ENCODE results near the gene DOCK1. TPM values are rescaled to one million over a fixed set of nuclear protein-coding genes. Genes with fewer than 3 reads are reported as not detected.

Gene DOCK1
- polyA plus RNA-seq, 1 of the 3 experiments (the other 2 are of a cell fraction): 15.5 TPM

DNA sequence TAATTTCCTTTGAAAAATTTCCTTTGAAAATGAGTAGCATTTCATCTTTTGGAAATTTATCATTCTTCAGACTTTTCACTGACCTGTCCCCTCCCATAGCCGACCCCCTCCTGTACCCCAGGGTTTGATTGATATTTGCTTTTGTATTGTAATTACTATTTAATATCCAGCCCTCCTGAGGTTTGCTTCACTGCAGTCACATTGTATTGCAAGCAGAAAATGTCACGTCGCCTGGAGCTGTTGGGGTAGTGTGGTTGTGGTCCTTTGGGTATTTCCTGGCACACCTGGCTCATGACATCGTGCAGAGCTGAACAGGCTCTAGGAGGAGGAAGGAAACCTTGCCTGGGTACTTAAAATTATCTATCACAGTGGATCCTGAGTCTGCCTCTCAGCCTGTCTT, 175.1 kb downstream of the DOCK1 start (continued):
- TF ChIP-seq, protein P1, sequence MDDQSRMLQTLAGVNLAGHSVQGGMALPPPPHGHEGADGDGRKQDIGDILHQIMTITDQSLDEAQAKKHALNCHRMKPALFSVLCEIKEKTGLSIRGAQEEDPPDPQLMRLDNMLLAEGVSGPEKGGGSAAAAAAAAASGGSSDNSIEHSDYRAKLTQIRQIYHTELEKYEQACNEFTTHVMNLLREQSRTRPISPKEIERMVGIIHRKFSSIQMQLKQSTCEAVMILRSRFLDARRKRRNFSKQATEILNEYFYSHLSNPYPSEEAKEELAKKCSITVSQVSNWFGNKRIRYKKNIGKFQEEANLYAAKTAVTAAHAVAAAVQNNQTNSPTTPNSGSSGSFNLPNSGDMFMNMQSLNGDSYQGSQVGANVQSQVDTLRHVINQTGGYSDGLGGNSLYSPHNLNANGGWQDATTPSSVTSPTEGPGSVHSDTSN (IDR thresholded peaks at IDR 0.05): no peak
- TF ChIP-seq RXRA (IDR thresholded peaks at IDR 0.05; ENCODE audit: borderline replicate concordance, low read depth) (no peak), MXI1 (IDR thresholded peaks at IDR 0.05; ENCODE audit: low read depth, low read length) (no peak), TAF1 (IDR thresholded peaks at IDR 0.05; ENCODE audit: borderline replicate concordance, low read depth, low read length) (no peak), RCOR1 (IDR thresholded peaks at IDR 0.05; ENCODE audit: low read length) (no peak)
- TF ChIP-seq, protein P2, sequence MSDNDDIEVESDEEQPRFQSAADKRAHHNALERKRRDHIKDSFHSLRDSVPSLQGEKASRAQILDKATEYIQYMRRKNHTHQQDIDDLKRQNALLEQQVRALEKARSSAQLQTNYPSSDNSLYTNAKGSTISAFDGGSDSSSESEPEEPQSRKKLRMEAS (IDR thresholded peaks at IDR 0.05; ENCODE audit: low read depth): no peak
- TF ChIP-seq, protein P3, sequence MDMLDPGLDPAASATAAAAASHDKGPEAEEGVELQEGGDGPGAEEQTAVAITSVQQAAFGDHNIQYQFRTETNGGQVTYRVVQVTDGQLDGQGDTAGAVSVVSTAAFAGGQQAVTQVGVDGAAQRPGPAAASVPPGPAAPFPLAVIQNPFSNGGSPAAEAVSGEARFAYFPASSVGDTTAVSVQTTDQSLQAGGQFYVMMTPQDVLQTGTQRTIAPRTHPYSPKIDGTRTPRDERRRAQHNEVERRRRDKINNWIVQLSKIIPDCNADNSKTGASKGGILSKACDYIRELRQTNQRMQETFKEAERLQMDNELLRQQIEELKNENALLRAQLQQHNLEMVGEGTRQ (IDR thresholded peaks at IDR 0.05; ENCODE audit: borderline replicate concordance, low read depth, low read length): no peak

DNA sequence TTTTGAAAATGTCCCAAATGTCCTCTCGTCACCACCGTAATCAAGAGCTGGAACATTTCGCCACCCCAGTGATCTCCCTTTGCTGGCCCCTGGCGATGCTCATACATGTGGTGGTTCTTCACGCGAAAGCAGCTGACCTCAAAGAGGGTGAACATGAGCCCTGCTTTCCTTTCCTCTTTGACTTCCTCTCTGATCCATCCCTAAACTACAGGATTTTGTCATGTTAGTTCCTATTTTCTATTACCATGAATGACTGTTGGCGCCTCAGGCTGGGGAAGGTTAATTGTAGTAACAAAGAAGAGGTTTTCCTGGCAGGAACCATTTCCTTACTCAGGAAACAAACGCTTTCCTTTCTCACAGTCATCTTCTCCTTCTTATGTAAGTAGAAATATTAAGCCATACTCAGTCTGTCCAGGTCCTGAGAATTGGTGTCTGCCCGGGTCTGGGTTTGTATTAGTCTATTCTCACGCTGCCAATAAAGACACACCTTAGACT, 176.7 kb downstream of the DOCK1 start:
- CTCF ChIA-PET: no interaction called here
- no peak for TF ChIP-seq FOSL2 (IDR thresholded peaks at IDR 0.05; ENCODE audit: borderline replicate concordance, low read depth)
- TF ChIP-seq GATA2 (CRISPR knock-in tag; IDR thresholded peaks at IDR 0.05): no peak
- TF ChIP-seq, protein P2 (IDR thresholded peaks at IDR 0.05; ENCODE audit: low read depth): no peak
- no peak for TF ChIP-seq MEF2A (IDR thresholded peaks at IDR 0.05; ENCODE audit: borderline replicate concordance, low read depth)
- no peak for TF ChIP-seq SIN3A (IDR thresholded peaks at IDR 0.05; ENCODE audit: borderline replicate concordance, low read depth, low read length)
- no peak for TF ChIP-seq SMC3 (IDR thresholded peaks at IDR 0.05; ENCODE audit: low read depth, low read length)
- TF ChIP-seq NRF1 (IDR thresholded peaks at IDR 0.05; ENCODE audit: low read depth, low read length): no peak
- TF ChIP-seq ELF1 (IDR thresholded peaks at IDR 0.05): no peak
- TF ChIP-seq, protein P4, sequence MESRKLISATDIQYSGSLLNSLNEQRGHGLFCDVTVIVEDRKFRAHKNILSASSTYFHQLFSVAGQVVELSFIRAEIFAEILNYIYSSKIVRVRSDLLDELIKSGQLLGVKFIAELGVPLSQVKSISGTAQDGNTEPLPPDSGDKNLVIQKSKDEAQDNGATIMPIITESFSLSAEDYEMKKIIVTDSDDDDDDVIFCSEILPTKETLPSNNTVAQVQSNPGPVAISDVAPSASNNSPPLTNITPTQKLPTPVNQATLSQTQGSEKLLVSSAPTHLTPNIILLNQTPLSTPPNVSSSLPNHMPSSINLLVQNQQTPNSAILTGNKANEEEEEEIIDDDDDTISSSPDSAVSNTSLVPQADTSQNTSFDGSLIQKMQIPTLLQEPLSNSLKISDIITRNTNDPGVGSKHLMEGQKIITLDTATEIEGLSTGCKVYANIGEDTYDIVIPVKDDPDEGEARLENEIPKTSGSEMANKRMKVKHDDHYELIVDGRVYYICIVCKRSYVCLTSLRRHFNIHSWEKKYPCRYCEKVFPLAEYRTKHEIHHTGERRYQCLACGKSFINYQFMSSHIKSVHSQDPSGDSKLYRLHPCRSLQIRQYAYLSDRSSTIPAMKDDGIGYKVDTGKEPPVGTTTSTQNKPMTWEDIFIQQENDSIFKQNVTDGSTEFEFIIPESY (IDR thresholded peaks at IDR 0.05; ENCODE audit: borderline replicate concordance, low read depth): no peak
- TF ChIP-seq, protein P5, sequence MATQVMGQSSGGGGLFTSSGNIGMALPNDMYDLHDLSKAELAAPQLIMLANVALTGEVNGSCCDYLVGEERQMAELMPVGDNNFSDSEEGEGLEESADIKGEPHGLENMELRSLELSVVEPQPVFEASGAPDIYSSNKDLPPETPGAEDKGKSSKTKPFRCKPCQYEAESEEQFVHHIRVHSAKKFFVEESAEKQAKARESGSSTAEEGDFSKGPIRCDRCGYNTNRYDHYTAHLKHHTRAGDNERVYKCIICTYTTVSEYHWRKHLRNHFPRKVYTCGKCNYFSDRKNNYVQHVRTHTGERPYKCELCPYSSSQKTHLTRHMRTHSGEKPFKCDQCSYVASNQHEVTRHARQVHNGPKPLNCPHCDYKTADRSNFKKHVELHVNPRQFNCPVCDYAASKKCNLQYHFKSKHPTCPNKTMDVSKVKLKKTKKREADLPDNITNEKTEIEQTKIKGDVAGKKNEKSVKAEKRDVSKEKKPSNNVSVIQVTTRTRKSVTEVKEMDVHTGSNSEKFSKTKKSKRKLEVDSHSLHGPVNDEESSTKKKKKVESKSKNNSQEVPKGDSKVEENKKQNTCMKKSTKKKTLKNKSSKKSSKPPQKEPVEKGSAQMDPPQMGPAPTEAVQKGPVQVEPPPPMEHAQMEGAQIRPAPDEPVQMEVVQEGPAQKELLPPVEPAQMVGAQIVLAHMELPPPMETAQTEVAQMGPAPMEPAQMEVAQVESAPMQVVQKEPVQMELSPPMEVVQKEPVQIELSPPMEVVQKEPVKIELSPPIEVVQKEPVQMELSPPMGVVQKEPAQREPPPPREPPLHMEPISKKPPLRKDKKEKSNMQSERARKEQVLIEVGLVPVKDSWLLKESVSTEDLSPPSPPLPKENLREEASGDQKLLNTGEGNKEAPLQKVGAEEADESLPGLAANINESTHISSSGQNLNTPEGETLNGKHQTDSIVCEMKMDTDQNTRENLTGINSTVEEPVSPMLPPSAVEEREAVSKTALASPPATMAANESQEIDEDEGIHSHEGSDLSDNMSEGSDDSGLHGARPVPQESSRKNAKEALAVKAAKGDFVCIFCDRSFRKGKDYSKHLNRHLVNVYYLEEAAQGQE (IDR thresholded peaks at IDR 0.05; ENCODE audit: low read depth, low read length): no peak
- no peak for TF ChIP-seq TEAD4 (IDR thresholded peaks at IDR 0.05; ENCODE audit: borderline replicate concordance, insufficient read depth)
- no peak for TF ChIP-seq RAD21 (IDR thresholded peaks at IDR 0.05; ENCODE audit: low read length)
- TF ChIP-seq, protein P1 (IDR thresholded peaks at IDR 0.05): no peak
- no peak for TF ChIP-seq EZH2phosphoT487 (IDR thresholded peaks at IDR 0.05; ENCODE audit: borderline replicate concordance, low read depth)
- TF ChIP-seq YY1 (IDR thresholded peaks at IDR 0.05; ENCODE audit: low read depth): no peak

More for the DNA sequence above, 176.7 kb downstream of the DOCK1 start:
- no peak overlapping the region for H2AFZ ChIP-seq (ENCODE audit: low read depth)
- H3K27ac ChIP-seq (ENCODE audit: low read depth in 2 of 2, low read length in 1 of 2): no peak overlapping the region
- no peak overlapping the region for H3K9ac ChIP-seq
- no peaks in the 10 kb centered on the region for H4K20me1 ChIP-seq (ENCODE audit: insufficient read depth)
- no peaks in the 10 kb centered on the region for H3K27me3 ChIP-seq (ENCODE audit: insufficient read depth)
- H3K9me3 ChIP-seq: no peaks in the 10 kb centered on the region
- H3K4me3 ChIP-seq (ENCODE audit: low read depth in 2 of 2, low read length in 1 of 2): no peak overlapping the region
- no peaks in the 10 kb centered on the region for H3K4me1 ChIP-seq (ENCODE audit: control insufficient read depth in 1 of 2, insufficient read depth in 2 of 2, low read depth in 1 of 2, low read length in 1 of 2)
- H3F3A ChIP-seq (replicated peaks; ENCODE audit: insufficient read depth): no peaks in the 10 kb centered on the region
- no peaks in the 10 kb centered on the region for H3K9me2 ChIP-seq
- POLR2A ChIA-PET: no interaction called here
- H3K4me2 ChIP-seq: no peak overlapping the region
- DNase-seq: no peak
- H3K36me3 ChIP-seq (replicated peaks in 1 of 2; ENCODE audit: control insufficient read depth in 1 of 2, insufficient read depth in 2 of 2, low read length in 1 of 2): peaks cover 15 to 19% of the 10 kb centered on the region in 2 experiments
- no peaks in the 10 kb centered on the region for H3K79me2 ChIP-seq (ENCODE audit: insufficient read depth)
- 93% methylated on average over 10 of the region's 10 CpGs for WGBS (ENCODE audit: low lambda C conversion rate)

Measured in SK-N-SH (cell line).